Fibroblast of skin of right biceps (primary cell): ENCODE results near the gene KRTAP20-3.

Experiments used
- DNase-seq: peaks from one replicate; pipeline ENCODE4 v3.0.0-alpha.2; 2013

Gene KRTAP20-3

DNA sequence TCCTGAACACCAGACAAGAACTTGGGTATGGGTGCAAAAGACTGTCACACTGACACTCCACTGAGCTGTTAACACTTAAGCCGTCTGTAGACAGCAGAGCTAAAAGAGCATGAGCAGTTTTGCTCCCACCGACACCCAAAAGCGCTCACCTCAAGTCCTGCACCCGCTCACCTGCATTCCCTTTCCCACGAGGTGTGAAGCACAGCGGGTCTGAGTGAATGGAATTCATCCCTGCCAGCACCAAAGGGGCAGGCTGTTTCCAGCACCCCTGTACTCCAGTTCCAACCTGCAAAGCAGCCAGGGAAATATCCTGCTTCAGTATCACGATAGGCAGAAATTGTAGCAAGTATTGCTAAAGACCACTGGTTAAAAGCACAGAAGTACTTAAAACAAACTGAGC is 47.2 kb downstream of the KRTAP20-3 start:
- no peak for DNase-seq
